ENCODE measurements around the gene RNF32.
"Not testable (repeated sequence)": the region's sequence is repeated elsewhere in the genome, so short reads cannot be mapped to it uniquely, and the experiment has no call there.

Gene RNF32

DNA sequence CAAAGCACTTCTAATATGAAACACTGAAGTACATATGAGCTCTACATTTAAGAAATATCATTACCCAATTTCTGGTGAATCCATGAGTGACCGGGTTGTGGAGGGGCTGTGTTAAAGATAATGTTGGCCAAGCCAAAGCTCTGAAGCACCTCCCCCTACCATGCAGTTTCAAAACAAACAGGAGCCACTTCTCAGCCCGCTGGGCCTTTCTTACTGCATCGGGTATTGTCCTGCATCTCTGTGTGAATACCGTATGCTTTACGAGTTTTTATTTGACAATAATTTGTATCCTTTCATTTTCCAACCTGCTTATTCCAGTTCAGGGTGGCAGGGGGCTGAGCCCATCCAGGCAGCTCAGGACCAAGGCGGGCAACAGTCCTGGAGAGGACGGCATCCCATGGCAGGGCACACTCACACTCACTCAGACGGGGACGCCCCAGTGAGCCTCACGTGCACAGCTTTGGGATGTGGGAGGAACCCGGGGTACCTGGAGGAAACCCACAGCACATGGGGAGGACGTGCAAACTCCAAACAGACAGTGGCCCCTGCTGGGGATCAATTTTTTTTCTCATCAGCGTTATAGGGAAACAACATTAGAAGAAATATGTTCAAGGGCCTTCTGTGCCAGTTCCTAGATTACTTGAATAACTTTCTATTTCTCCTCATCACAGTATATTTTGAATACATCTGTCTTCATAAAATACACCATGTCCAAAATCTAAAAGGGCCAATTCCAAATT is 1.9 kb downstream of the RNF32 start:
- FAIRE-seq, result no peak

GRCh38 chr7:156647330-156647729 is 6.8 kb downstream of the RNF32 start:
- not testable (repeated sequence) for FAIRE-seq

GRCh38 chr7:156650042-156650441 is 9.5 kb downstream of the RNF32 start:
- FAIRE-seq, result no peak

DNA sequence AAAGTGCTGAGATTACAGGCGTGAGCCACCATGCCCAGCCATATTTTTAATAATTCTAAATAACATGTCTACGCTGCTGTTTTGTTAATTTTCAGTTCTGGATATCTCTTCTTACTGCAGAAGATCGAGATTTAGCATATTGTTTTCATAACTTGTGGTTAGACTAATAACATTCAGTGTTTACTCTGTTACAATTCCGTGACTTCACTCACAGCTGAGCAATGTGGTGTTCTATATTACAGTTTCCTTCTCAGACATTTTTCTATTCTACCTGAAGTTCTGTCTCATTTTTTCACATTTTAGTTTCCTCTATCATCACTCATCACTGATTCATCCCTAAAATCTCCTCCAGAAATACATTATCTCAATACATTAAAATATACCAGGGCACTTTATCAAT is 10.9 kb downstream of the RNF32 start:
- FAIRE-seq, result no peak

GRCh38 chr7:156652886-156653568 is 12.5 kb downstream of the RNF32 start:
- FAIRE-seq, result no peak

DNA sequence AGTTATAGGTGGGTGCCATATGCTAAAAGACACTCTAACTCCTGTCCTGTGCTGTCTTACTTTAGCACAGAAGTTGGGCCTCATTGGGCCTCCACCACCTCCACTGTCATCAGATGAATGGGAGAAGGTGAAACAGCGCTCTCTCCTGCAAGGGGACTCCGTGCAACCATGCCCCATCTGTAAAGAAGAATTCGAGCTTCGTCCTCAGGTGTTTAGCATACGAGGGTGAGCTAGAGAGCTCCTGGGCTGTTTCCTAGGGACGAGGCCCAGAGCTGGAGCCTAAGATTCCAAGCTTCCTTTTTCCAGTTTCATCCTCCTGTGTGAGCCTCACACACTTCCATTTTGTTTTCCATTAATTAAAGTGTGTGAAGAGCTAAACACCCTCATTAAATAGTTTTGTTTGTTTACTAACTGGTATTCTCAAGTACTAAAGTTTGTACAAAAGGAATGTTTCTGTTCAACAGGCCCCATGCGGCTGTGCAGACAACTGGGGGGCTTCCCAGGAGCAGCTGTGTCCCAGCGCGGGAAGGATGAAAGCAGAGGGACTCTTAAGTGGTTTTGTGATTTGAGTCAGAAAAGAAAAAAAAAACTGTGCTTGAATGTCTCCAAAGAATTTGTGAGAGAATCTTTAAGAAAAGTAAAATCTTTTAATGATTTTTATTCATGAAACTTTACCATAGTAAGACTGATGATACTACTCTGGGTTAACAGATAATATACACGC is 14.1 kb downstream of the RNF32 start:
- no peak for FAIRE-seq

- no peak for FAIRE-seq
These were observed 14.7 kb downstream of the RNF32 start for GRCh38 chr7:156655251-156655650.

DNA sequence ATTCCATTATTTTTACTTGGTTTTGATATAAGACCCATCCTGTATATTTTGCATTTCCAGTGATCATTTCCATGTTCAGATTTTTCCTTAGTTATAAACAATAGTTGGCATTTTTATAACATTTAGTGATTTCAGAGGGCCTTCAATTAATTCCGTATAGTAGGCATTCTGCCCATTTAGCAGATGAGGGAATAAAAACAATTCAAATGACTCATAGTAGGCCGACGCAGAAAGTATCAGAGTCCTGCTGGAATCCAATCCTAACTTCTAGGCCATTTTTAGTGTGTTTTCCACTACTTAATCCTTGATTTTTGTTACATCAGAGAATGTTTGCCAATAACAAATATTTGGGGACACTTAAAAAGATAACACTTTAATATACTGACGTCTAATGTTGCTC is 15.4 kb downstream of the RNF32 start:
- no peak for FAIRE-seq

DNA sequence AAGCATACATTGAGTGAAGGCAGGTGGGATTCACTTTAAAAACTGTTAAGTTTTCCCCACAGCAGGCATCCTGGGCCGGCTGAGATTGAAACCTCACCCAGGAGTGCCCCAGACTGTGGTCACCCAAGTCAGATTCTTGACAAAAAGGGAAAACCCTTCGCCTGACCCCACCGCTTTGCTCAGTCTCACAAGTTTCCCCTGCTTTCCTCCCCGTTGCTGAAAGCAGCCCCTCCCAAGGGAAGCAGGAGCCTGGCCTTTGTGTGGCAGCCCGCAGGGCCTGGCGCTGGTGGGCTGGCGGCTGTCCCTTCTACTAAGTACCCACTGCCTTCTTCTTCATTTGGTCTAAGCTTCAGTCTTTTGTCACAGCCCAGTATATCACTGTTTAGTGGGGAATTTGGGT is 16.0 kb downstream of the RNF32 start:
- FAIRE-seq, result no peak

DNA sequence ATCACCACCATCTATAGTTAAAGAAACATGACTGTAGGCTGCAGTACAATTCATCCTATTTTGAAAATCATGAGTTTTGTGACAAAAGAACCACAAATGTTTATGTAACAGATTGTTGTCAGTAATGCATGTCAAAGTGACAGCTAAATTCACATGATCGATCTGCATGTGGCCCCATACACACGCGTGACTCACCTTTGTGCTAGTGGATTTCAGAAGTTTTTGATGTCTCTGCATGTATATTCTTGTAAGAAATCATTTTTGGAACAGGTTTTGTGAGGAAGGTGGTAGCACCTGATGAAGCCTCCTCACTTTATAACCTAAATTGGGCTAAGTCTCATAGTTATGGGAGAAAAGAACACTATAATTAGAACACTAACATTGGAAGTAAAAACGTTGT is 17.1 kb downstream of the RNF32 start:
- FAIRE-seq, result no peak

DNA sequence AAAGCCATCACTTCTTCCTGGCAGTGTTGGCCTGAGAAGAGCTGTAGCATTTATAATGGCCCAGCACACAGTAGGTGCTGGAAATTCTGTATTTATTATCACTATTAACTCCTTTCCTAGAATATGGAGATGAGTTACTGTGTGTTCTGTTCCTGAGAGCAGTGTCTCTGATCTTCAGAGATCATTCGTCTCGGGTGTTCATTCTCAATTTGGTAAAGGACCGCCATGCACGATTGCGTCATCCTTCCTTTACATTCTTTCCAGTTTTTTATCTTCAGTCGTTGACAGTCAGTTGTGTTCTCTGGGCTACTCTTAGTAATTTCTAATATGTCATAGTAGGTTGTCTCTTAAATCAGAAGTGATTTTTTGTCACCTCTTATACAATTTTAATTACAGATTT is 18.6 kb downstream of the RNF32 start:
- no peak for FAIRE-seq

- no peak for FAIRE-seq
These were observed 19.4 kb downstream of the RNF32 start for GRCh38 chr7:156659961-156660360.

- no peak for FAIRE-seq
These were observed 21.1 kb downstream of the RNF32 start for GRCh38 chr7:156661637-156662036.

DNA sequence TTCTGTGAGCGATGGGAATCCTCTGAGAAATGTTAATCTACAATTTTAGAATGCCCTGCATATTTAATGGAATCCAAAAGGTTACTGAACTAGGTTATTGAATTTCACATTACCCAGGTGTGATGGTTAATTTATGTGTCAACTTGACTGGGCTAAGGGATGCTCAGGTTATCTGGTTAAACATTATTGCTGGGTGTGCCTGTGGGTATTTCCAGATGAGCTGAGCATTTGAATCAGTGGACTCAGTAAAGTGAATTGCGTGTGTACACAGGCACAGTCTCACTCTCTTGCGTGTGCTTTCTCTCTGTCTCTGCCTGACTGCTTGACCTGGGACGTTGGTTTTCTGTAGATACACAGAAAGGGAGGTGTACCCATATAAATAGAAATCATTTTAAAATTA is 21.7 kb downstream of the RNF32 start:
- FAIRE-seq, result no peak

DNA sequence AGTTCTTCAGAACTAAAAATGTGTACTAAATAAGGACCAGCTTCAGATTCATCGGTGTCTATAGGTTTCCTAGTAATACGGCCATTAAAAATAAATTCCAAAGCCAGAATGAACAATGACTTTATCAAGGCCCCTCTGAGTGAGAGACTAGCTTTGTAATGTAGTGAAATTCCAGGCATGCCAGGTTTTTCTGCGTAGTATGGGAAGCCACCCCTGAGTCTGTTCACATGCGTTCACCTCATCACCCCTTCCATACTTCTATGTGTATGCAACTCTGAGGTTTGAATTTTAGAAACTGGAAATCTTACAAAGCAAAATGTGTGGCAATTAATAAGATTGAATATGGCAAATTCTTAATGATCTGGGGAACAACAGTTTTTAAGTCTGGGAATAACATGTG is 24.5 kb downstream of the RNF32 start:
- no peak for FAIRE-seq

- FAIRE-seq, result no peak
These were observed 26.0 kb downstream of the RNF32 start for GRCh38 chr7:156666368-156667109.

DNA sequence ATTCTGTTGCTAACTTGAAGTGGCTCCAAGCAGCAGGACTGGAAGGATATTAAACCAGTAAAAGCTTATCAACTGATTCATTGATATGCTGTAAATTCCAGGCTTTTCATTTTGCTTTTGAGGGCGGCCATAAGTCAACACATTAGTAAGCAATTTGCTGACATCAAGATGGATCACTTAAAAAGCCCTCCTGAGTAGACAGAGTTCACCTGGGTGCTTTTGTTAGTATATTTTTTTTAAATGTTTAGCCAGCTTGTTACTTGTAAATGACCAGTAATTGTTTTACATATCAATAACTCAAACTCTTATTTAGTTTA is 26.5 kb downstream of the RNF32 start:
- no peak for FAIRE-seq

DNA sequence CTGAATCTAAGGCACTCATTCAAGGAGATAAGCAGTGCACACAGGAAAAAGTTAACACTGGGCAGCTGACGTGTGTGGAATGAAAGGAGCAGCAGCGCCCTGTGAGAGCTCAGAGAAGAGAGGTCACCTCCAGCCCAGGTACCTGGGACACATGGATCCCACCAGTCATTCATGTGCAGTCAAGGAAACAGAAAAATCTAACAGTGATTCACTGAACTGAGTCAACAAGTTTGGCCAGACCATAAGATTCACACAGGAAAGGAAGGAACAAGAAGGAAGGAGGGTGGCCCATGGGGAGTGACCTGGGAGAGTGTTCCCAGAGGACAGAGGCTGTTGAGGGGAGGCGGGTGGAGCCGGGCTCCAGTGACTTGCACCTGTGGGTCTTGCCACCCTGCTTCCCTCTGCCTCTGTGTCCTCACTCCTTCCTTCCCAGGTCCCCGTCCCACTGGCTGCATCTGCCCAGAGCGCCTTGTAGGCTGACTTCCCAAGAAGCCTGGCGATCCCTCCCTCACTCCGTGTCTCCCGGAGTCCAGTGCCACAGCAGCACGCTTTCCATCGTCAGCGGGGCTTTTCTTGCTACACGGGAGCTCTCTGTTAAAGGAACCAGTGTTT is 27.7 kb downstream of the RNF32 start:
- no peak for FAIRE-seq

DNA sequence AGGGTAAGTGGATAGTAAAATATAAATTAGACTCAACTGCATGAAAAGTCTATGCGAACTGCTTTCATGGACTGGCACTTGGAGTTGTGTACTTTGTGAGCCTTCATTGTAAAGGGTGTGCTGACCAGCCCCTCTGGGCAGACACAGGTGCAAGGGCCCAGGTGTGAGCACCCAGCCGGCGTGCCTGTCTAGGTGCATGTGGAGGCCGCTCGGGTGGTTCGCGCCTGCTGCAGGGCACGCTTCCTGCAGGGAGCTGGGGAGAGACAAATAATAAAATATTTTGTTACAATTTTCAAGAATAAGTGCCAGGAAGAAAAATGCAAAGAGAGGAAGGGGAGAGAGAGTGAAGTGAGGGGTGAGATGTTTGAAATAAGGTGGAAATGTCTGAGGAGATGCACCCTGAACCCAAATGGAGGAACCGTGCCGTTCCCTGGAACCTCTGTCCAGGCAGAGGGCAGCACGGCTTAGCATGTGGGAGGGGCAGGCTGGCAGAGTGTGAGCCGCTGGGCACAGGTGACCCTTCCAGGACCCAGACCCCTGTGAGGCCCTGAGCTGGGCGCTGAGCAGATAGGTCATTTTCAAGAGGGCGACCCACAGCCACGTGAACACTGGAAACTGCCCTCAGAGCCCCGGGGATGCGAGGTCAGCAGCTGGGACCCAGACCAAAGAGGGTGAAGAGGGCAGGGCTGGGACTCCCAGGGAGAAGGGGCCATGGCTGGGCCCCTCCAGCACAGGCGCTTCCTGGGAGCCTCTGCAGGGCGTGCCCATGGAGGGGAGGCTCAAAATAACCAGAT is 28.7 kb downstream of the RNF32 start:
- no peak for FAIRE-seq

DNA sequence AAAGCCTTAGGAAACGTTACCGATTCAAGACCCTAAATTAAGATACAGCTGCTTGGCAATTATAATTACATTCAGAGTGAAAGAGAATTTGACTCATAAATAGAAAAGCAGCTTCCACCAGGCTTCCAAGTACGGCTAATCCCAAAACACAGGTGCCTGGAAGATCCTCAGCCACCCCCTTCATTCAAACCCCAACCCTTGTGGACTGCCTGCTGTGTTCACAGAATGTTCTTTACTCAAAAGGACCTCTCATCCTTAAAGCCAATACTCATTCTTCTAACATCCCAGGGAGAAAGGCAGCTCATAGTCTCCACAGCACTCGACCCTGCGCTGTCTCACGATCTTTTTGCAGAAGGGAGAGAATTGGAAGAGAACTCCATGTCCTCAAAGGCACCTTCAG is 32.9 kb downstream of the RNF32 start:
- no peak for FAIRE-seq

GRCh38 chr7:156673902-156674301 is 33.3 kb downstream of the RNF32 start:
- FAIRE-seq, result no peak

- FAIRE-seq, result no peak
These were observed 35.1 kb downstream of the RNF32 start for GRCh38 chr7:156675721-156676120.

Data from G401.6 (cell line).